GM13977 (cell line): Measurements from ENCODE around the gene CRCP.
"Not testable (repeated sequence)": the region's sequence is repeated elsewhere in the genome, so short reads cannot be mapped to it uniquely, and the experiment has no call there.

Experiments
- DNase-seq: peaks from one replicate; pipeline ENCODE4 v3.0.0; 2012; ENCODE audit warnings: low spot score
- CTCF ChIP-seq: IDR thresholded peaks from 2 replicates; pipeline ENCODE4 v1.5.1; 2012; ENCODE audit warnings: mild to moderate bottlenecking, control low read depth; ENCODE audit not compliant: insufficient read depth; ENCODE audit errors: extremely low read depth, missing control alignments
- in situ Hi-C: fragments of 300-500 bp; cut with MboI; formaldehyde crosslinking; loops from one replicate; pipeline ENCODE4 v1.12.0; 2022; ENCODE audit warnings: low sequenced_read_pairs, low pct_unique_long_range_greater_than_20kb, mixed read lengths, inconsistent platforms; ENCODE audit not compliant: unreplicated experiment

CRCP gene

GRCh38 chr7:66170309-66171231 lies 55.9 kb downstream of the CRCP start:
- no peak for TF ChIP-seq CTCF
- no peak for DNase-seq
- in situ Hi-C loops, result no loop called here

GRCh38 chr7:66172536-66173401 lies 58.1 kb downstream of the CRCP start:
- DNase-seq, in situ Hi-C loops: not testable (repeated sequence)

GRCh38 chr7:66173856-66174255 lies 59.2 kb downstream of the CRCP start:
- TF ChIP-seq CTCF, result no peak
- in situ Hi-C loops, result no loop called here
- DNase-seq, result no peak

GRCh38 chr7:66175006-66175405 lies 60.4 kb downstream of the CRCP start:
- DNase-seq, in situ Hi-C loops: not testable (repeated sequence)

- TF ChIP-seq CTCF, result no peak
- DNase-seq, result no peak
- in situ Hi-C loops, result no loop called here
Observed at GRCh38 chr7:66176914-66177313, 62.3 kb downstream of the CRCP start.

GRCh38 chr7:66178258-66178657 lies 63.6 kb downstream of the CRCP start:
- DNase-seq, result no peak
- in situ Hi-C loops, result no loop called here
- no peak for TF ChIP-seq CTCF

- in situ Hi-C loops, result no loop called here
- no peak for TF ChIP-seq CTCF
Observed at GRCh38 chr7:66181329-66181728, 66.7 kb downstream of the CRCP start.

More at GRCh38 chr7:66181329-66181728, 66.7 kb downstream of the CRCP start:
- no peak for DNase-seq
